ENCODE results near the gene COA8.
"Not testable (repeated sequence)": the region's sequence is repeated elsewhere in the genome, so short reads cannot be mapped to it uniquely, and the experiment has no call there.

COA8 gene

GRCh38 chr14:103562429-103563225, at the start of gene COA8, which contains the start of gene BAG5:
Gene COA8, plus strand, starts transcription at chr14:103562960. Its CDS starts 42 bp downstream, at chr14:103563002.
Gene BAG5, minus strand, starts transcription at chr14:103562657. Its CDS starts 1,493 bp downstream, at chr14:103561164.
- DNase-seq (ENCODE audit: low read depth) = peak; percentile 78

GRCh38 chr14:103514596-103515421, 48.0 kb upstream of the COA8 start:
- DNase-seq (ENCODE audit: low read depth) = no peak

- DNase-seq (ENCODE audit: low read depth) = no peak
These were observed 46.2 kb upstream of the COA8 start for GRCh38 chr14:103516426-103517173.

GRCh38 chr14:103517174-103517566, 45.6 kb upstream of the COA8 start:
- no peak for DNase-seq (ENCODE audit: low read depth)

DNA sequence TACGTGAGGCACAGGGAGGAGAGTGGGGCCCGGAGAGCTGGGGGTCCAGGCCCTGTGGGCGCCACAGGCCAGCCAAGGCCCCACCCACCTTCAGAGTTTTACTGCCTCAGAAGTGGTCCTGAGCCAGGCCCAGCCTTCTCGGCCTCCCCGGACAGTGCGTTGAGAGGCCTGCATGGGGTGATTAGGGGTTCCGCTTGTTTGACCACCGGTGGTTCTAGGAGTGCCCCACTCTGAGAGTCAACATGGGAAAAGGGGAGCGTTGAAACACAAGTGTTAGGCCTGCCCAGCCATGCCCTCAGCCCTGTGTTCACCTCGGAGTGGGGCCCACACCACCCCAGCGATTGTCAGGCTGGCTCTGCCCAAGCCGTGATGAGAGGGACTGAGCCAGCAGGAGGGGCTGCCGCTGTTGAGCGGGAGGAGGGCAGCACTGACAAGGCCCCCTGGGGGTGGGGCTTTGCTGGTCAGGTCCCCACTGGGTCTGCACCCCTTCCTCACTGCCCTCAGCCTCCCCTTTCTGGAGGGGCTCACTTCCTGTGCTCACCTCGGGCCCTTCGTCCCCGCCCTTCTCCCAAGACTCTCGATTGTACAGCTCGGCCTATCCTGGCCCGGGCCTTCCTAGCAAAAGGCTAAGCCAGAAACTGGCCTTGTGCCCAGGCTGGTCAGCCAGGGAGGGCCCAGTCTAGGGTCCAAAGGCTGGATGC, 44.9 kb upstream of the COA8 start:
- no peak for DNase-seq (ENCODE audit: low read depth)

GRCh38 chr14:103518422-103519042, 44.2 kb upstream of the COA8 start:
- peak; percentile 38 for DNase-seq (ENCODE audit: low read depth)

- no peak for DNase-seq (ENCODE audit: low read depth)
These were observed 43.5 kb upstream of the COA8 start for GRCh38 chr14:103519043-103519836.

DNA sequence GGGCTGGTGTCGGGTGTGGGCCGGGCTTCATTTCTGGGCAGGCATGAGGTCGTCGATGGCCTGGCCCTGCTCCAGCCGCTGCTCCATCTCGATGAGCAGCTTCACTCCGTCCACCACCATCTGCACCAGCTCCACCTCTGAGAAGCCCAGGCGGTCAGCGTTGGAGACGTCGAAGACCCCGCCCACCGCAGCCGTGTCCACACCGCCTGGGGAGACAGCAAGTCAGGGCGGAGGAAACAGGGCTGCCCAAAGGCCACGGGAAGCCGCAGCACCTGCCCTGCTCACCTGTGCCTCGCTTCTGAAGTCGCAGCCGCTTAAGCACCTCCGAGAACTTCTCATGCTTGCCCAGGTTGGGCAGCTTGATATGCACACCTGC, 42.9 kb upstream of the COA8 start:
- no peak for DNase-seq (ENCODE audit: low read depth)

GRCh38 chr14:103520269-103520656, 42.5 kb upstream of the COA8 start:
- DNase-seq (ENCODE audit: low read depth) = no peak

DNA sequence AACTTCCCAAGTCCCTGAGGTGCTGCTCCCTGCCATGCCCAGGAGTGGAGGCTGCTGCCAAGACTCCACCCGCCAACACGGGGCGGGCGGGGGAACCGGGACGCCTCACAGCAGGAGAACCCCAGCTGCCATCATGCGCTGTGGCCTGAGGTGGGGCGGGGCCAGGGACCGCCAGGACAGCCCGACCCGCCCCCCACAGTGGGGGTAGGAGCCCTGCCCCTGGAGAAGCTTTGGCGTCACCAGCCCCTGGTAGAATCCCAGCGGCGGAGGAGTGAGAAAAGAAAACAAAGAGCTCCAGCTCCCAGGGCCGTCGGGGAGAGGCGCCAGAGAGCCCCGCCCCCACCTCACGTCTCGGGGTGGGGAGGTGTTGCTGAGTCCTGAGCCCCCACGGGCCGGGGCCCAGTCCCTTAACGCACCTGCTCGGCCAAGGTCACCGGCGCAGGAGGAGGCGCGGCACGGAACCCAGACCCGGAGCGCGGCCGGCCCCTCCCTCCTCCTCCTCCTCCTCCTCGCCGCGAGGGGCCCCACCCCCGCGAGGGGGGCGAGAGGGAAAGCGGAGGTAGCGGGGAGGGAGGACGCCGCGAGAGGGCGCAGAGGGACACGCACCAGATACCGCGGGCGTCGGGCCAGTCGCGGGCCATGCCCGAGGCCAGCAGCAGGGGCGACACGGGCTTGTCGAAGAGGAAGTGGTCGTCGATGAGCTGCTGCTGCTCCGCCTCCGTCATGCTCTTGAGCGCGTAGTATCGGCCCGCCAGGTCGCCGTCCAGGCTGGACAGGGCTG, 41.9 kb upstream of the COA8 start:
- peak; percentile 47 for DNase-seq (ENCODE audit: low read depth)

GRCh38 chr14:103521438-103521950, 41.3 kb upstream of the COA8 start:
- DNase-seq (ENCODE audit: low read depth) = no peak

DNA sequence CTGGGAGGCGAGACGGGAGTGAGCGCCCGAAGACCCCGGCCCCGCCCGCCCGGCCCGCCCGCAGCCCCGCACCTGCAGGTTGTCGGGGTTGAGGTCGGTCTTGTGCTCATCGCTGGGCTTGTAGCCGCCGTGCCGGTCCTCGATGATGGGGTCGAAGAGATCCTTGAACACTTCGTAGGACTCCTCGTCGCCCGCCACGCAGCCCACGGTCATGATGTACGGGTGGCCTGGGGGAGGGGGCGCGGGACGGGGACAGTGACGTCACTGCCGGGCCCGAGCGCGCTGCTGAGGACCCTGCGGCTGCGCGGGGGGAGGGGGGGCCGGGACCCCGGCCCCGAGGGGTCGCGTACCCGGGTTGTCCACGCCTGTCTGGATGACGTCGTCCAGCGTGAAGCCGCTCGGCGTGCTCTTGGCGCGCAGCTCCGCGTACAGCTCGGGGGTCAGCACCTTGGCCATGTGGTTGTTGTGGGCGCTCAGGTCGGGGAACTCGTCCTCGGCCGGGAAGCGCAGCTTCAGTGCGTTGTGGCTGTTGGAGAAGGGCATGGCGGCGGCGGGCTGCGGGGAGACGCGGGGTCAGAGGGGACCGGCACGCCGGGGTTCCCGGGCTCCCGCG, 40.7 kb upstream of the COA8 start:
- DNase-seq (ENCODE audit: low read depth) = no peak

DNA sequence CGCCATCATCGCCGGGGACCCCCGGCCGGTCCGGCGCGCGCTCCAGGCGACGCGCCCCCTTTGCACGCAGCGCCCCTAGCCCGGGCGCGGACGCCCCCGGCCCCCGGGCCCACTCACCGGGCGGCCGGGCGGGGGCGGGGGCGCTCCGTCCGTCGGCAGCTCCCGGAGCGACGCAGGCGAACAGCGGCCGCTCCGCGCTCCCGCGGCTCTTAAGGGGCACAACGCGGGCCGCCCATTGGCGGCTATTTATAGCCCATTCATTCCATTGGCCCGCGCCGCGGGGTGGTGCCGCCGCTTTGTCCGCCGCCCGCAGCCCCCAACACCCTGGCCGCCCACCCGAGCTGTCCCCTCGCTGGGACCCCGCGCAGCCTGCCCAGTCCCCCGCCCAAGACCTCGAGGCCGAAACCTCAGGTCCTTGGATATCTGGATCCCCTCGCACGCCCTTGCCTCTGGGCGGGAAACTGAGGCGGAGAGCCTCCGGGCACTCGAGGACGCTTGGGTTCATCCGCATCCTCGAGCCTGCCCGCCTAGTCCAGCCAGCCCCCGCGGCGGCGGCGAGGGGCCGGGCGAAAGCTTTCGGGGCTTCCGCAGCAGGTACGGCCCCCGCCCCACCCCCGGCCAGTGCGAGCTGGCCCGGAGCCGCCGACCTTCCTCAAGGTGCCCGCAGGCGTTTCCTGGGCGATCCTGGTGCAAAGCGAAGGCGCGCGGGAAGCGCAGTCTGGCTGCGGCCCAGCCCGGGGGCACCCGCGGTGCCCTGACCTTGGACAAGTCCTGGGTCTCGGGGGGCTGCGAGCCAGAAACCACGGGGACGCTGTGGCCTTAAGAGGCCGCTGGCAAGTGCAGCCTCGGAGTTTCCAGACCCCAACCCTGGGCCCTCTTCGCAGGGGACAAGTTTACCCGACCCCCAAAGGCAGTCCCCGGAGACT, 39.8 kb upstream of the COA8 start, which contains the start of gene CKB:
Gene CKB (minus strand): TSS at position 182 of the 926 bp plus-strand sequence. CDS start 337 bp downstream, outside the sequence.
- no peak for DNase-seq (ENCODE audit: low read depth)

DNA sequence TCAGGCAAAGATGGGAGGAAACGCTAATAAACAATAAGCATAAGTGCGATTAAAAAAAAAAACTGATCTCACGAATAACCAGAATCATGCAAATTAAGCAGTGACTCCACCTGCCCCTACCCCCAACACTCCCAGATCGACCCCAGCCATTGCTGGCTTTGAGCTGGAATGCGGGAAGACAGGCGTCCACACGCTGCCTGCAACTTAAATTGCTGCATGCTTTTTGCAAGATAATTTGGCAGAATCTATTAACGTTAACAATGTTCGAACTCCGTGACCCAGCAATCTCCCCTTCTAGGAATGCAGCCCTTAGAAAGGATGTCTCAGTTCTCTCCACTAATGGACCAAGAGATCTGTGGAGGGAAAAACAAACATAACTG, 39.2 kb upstream of the COA8 start:
- no peak for DNase-seq (ENCODE audit: low read depth)

DNA sequence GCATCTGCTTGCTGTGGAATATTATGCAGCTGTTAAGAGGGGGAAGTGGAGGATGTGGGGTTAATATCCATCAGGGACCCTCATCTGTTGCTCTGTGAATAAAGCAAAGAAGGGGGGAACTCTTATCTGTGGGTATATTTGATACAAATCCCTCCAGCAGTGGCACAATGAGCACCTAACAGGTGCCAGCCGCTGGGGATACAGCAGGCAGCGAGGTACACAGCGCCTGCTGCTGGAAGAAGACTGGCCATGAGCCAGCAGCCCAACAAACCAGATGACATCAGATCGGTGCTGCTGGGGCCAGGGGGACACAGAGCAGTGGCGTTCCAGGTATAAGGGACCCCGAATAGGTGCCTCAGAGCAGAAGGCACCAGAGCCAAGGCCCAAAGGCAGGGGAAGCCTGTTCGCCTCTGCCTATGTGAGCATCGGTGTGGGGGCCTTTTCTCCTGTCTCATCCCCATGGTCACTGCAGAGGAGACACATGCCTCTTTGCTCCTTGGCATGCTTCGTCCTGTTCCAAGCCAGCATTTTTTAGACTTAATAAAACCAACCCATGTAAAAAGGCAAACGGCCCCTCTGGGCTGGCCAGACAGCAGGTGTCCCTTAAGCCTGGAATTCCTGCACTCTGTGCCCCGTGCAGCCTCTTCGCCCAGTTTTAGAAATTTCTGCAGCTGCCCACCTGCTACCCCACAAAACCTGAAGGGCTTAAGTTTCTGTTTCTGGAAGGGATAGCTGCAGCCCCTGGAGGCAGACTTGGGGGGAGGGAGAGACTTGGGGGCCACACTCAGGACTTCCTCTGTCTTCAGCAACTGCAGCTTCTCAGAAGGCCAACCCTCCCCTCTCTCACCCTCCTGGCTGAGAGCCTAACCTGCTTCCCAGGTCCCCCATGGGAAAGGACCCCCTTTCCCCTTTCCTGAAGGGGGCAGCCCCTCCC, 38.5 kb upstream of the COA8 start:
- DNase-seq (ENCODE audit: low read depth) = no peak

DNA sequence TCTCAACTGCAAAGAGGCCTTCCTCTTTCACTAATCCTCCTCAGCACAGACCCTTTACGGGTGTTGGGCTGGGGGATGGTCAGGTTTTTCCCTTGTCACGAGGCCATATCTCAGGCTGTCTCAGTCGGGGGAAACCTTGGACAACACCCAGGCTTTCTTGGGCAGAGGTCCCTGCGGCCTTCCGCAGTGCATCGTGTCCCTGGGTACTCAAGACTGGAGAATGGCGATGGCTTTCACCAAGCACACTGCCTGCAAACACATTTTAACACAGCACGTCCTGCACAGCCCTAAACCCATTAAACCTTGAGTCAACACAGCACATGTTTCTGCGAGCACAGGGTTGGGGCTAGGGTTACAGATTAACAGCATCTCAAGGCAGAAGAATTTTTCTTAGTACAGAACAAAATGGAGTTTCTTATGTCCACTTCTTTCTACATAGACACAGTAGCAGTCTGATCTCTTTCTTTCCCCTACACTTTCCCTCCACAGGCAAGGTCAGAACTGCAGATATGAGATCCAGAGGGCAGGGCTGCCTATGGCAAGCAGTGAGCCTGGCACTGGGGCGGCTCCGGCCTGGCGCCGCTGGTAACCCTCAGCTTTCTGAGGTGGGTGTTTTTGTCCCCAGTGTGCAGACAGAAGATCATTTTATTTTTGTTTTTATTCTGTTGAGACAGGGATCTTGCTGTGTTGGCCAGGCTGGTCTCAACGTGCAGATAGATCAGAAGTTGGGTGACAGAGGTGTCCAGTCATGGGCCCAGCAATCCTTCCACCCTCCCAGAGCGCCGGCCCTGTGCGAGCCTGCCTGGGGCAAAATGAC, 37.1 kb upstream of the COA8 start:
- DNase-seq (ENCODE audit: low read depth) = not testable (repeated sequence)

Measured in activated T-helper 9 cell treated with anti-CD3 and anti-CD28 coated beads, Interleukin-2, amount 50 U/mL, for 16 hours (primary cell).